ENCODE results near the gene ADRA1B. TPM values are rescaled to one million over a fixed set of nuclear protein-coding genes. Genes with fewer than 3 reads are reported as not detected.

Gene ADRA1B
- total RNA-seq, 2 experiments from 2014 or later, result not detected

DNA sequence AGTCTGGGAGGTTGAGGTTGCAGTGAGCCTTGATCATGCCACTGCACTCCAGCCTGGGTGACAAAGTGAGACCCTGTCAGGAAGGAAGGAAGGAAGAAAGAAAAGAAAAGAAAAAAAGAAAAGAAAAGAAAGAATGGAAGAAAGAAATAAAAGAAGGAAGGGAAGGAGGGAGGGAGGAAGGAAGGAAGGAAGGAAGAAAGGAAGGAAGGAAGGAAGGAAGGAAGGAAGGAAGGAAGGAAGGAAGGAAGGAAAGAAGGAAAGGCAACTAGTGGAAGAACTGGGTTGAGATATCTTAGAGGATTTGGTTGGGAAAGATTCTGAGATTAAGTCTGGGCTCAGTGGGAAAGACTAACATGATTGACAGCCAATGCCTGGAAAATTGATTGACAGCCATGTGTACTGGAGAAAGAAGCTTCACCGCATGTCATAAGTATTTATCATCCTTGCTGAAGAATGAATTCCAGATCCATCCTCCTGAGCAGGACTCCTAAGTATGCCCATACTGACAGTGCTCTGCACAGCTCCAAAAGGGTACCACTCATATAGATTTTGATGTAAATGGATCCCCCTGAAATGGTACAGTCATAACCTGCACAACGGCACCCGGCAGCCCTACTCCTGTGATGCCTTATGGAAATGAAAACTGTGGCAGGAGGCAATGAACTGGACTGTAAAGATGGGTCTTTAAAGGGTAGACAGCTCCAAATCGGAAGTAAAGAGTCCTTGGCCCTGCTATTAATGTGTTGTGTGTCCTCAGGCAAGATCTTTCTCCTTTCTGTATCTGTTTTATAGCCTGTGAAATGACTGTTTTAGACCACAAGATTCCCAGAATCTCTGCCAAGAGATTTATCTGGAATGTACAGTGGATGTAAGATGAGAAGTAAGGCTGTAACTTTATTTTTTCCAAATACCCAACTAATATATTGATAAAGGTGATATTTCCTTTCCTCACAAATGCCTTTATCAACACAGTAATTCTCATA is 16.9 kb upstream of the ADRA1B start:
- POLR2A ChIA-PET, result no interaction called here
- CTCF ChIA-PET, result no interaction called here

DNA sequence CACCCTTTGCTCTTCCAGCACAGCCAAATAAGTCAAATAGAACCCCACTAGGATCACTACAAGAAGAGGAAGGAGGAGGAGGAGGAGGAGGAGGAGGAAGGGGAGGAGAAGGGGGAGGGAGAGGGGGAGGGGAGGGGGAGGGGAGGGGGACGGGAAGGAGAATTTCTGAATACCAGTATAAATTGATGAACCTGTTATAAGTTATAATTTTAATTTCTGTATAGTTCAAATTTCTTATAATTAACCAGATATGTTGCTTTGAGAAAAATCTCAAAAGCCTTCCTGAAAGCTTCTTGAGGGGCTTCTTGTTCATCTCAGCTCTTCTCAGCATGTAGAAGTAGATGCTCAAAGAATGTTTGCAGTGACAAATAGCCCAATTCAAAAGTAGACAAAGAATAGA is 15.0 kb upstream of the ADRA1B start:
- ChIA-PET POLR2A (no interaction called here), CTCF (no interaction called here)

DNA sequence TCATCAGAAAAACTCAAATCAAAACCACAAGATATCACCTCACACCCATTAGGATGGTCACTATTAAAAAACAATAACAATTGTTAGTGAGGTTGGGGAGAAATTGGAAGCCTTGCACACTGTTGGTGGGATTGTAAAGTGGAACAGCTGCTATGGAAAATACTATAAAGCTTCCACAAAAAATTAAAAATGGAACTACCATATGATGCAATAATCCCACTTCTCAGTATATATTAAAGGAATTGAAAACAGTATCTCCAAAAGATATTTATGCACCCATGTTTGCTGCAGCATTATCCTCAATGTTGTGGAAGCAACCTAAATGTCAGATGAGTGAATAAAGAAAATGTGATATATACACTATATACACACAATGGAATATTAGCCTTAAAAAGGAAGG is 14.5 kb upstream of the ADRA1B start:
- ChIA-PET CTCF (no interaction called here), POLR2A (no interaction called here)

DNA sequence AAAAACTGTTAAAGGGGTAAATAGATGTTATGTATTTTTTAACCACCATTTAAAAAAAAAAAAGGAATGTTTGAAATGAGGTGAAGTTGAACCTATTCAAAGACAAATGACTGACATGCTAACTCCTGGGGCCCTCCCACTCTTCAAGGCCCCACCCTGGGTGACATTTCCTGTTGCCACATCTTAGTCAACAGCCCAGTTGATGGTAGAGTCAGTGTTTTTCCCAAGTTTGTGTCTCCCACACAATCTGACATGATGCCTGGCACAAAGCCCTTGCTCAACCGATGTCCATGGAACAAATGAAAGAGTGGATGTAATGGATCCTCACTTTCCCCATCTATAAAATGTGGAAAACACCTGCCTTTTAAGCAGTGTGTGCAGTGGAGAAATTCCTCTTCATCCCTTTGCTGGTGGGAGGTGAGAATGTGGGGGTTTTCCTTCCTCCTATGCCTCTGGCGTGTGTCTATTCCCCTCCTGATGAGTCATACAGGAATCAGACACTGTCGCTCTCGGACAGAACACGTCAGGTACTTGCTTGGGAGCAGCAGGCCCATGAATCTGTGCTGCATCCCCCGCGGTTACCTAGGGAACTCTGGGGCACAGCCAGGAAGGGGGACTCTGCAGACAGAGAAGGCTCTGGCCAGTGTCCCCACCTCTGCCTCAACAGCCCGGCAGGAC is 13.7 kb upstream of the ADRA1B start:
- ChIA-PET POLR2A (no interaction called here), CTCF (no interaction called here)

DNA sequence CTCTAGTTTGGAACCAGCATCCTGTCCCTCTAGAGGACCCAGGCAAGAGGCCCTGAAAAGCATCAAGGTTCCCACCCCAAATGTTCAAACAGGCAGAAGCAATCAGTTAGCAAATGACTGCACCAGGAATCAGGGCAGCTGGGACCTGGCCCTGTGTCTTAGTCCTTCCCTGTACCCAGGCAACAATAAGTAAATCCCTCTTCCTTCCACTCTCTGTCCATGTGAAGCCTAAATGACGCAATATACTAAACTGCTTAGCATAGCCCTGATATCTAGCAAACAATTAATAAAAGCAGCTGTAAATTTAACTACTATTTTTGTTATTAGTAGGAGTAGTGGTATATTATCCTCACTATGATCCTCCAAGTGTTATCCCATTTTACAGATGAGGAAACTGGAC is 13.2 kb upstream of the ADRA1B start:
- ChIA-PET POLR2A (no interaction called here), CTCF (no interaction called here)

DNA sequence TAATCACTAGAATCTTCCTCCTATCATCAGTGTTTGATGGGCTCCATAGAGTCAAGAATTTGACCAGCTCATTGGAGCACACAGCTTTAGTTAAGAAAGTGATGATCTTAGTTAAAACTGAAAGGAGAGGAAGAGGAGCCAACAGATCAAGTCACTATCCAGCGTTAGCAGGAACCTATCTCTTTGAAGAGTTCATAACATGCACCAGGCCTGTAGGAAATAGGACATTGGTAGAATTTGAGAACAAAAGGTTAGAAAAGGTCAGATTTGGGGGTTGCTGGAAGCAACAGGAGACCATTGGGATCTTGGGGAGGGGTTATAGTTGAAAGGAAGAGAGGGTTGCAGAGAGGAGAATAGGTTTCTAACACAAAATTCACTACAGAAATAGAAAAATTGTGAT is 11.4 kb upstream of the ADRA1B start:
- ChIA-PET POLR2A (no interaction called here), CTCF (no interaction called here)

DNA sequence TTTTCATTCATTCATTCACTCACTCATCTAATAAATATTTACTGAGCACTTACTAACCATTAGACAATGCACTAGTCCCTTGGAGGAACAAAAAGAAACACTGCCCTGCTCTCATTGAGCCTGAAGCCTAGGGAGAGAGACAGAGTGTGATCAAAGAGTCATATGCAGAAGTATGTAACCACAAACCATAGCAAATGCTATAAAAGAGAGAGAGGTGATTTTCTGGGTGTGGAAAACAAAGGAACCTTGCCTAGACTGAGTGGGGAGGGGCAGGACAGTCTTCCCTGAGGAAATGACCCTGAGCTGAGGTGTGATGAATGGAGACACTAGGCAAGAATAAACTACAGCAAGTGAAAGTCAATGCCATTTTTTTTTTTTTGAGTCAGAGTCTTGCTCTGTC is 10.8 kb upstream of the ADRA1B start:
- CTCF ChIA-PET, result no interaction called here
- POLR2A ChIA-PET, result no interaction called here

DNA sequence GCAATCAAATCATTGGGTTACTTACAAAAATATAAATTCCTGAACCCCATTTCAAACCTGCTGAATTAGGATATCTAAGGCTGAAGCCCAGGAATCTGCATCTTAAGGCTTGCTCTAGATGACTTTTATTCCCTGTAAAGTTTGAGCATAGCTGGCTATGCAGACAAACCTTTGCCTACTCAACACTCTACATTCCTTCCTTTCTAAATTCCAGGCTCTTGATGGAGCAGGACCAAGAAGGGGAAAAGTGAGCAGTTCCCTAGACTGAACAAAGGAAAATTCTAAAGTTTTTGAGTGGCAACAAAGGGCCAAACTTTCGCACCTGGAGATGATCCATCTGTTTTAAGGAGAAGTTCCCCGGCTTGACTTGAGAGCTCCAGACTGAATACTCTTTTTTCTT is 9.8 kb upstream of the ADRA1B start:
- ChIA-PET CTCF (no interaction called here), POLR2A (no interaction called here)

DNA sequence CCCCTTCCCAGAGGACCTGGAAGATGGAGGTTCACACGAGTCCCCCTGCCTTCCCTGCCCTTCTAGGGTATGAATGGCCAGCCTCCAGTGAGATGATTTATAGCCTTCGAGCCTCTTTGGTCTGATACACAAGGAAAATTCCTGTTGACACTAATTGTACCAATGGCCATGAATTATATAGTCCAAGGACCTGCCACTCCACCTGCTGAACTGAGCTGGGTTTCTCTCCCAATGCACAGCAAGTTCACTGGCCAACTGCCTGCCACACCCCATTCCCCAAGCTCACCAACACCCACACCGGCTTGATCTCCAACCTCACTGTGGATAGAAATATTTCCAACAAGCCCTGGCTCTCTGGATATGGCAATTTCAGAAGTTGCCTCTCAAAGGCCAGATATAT is 9.3 kb upstream of the ADRA1B start:
- ChIA-PET POLR2A (no interaction called here), CTCF (no interaction called here)

DNA sequence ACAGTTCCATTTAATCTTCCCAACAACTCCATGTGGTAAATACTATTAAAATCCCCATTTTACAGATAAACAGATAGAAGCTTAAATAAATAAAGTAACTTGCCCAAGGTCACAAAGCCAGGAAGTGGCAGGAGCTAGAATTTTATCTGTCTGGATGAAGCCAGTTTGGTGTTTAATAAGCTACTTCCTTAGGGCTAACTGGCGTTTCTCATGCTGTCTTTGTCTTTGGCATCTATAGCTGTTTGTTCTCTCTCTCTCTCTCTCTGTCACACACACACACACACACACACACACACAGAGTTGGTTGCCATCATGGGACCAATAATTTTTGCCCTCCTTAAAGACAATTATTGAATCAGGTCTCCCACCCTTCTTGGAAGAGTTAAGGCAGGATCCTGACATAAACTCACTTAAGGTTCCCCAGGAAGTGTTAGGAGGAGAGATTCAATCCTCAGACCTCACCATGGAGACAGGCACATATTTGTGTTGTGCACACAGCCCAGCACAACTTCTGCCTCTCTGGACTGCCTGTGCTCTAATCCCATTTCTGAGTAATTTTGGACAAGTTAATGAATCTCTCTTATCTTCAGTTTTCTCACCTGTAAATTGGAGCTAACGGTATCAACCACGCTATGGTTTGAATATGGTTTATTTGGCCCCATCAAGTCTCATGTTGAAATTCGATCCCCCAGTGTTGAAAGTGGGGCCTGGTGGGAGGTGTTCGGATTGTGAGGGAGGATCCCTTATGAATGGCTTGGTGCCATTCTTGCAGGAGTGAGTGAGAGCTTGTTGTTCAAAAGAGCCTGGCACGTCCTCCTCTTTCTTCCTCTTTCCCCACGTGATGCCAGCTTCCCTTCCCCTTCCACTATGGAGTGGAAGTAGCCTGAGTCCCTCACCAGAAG is 8.3 kb upstream of the ADRA1B start:
- ChIA-PET POLR2A (no interaction called here), CTCF (no interaction called here)

DNA sequence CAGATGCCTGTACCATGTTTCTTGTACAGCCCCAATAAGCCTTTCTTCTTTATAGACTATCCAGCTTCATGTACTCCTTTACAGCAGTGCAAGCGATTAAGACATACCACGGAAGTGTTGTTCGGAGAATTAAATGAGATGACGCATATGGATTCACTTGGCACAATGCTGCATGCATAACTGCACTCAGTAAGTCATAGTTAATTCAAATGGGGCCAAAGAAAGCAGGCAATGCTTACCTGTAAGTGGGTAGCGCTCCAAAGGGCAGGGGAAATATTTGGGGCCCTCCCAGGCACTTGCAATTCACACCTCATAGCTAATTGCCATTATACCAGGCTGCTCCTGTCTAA is 7.7 kb upstream of the ADRA1B start:
- POLR2A ChIA-PET, result no interaction called here
- CTCF ChIA-PET, result no interaction called here

DNA sequence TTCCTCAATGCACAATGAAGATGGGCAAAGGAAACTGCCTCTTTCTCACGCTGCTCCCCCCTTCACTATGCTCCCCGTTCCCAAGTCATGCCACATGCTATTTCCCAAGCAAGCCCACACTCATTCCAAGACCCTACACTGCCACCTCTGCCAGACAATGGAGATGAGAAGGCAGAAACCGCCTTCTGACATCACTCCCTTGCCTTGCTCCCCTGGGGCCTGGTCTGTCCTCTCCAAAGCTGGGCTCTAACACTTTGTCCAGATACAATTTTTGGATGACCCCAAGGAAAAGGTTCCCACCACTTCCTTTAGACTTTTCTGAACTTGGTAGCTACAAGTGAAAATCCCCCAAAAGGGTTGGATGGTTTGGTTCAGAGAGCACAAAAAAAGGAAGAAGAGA is 7.2 kb upstream of the ADRA1B start:
- CTCF ChIA-PET, result no interaction called here
- POLR2A ChIA-PET, result no interaction called here

DNA sequence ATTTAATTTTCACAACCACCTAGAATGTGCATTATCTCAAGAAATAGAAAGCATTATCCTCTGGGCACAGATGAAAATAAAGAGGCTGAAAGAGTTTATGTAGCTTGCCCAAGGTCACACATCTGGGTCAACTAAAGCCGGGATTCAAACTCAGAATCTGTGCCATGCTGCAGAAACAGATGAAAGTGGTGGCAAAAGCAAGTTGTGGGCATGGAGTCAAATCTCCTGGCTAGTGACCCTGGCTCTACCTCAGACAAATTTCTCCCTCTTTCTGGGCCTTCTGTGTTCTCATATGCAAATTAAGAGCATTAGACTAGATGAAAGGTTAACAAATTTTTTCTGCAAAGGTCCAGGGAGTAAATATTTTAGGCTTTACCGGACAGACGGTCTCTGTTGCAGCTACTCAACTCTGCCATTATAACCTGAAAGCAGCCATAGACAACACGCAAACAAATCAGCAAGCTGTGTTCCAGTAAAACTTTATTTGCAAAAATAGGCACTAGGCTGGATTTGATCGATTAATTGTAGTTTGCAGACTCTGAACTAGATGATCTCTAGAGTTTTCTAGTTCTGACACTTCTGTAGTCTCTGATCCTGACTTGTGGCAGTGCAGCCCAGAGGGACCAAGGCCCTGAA is 6.0 kb upstream of the ADRA1B start:
- CTCF ChIA-PET, result no interaction called here
- POLR2A ChIA-PET, result no interaction called here

DNA sequence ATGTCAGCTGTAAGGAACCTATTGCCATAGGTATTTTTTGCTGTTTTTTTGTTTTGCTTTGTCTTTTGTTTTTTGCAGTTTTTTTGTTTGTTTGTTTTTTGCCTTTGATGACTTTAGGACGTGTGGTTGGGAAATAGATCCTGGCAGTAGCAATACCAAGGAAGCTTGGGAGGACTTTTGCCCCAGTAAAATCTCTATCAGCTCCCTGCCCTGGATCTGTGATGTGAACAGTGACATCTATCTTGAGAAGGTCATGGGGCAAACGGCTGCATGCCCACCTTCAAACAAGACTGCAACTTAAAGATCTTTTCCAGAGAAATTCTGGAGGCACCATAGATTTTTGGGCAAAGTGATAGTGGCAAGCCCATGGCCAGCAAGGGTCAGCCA is 5.4 kb upstream of the ADRA1B start:
- ChIA-PET POLR2A (no interaction called here), CTCF (no interaction called here)

DNA sequence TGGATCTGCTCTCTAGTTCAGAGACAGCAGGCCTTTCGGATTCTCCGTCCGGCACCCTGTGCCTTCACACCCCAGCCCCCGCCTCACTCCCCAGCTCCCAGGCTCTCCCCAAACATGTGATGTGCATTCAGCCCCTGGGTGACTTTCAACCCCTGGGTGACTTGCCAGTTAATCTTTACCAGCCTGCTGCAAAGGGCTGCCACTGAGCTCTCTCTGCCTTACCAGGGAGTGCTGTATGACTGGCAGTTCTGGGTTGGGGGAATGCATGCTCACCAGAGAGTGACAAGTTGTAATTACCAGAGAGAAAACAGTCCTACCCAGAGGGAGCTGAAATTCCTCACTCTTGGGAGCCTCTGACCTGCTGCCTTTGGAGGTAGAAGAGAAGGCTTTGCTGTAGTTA is 4.9 kb upstream of the ADRA1B start:
- POLR2A ChIA-PET, result no interaction called here
- CTCF ChIA-PET, result no interaction called here

DNA sequence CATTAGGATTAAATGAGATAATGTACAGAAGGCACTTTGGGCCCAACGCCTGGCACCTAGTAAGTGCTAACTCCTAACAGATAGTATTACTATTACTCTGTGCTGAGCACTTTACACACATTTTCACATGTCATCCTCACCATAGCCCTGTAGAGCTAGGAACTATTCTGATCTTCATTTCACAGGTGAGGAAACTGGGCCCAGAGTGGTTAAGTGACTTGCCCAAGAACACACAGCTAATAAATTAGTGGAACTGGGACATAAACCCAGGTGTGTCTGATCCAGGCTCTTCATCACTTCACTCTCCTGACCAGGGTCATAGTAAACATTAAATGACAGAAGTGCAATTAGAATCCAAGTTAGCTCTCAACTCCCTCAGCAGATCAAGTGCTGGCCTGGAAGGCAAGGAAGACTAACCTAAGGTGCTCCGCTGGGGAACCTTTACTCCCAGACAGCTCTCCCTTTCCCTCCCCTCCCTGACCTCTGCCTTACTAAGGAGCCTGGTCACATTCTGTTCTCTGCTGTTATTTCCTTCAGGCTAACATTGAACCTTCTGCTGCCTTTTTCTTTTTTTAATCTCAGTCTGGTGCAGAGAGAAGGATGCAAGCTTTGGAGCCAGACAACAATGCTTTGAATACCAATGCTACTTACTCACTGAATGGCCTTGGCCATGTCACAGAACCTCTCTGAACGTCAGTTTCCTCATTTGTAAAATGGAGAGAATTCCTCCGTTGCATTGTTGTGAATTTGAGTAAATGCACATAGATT is 4.1 kb upstream of the ADRA1B start:
- ChIA-PET CTCF (no interaction called here), POLR2A (no interaction called here)

DNA sequence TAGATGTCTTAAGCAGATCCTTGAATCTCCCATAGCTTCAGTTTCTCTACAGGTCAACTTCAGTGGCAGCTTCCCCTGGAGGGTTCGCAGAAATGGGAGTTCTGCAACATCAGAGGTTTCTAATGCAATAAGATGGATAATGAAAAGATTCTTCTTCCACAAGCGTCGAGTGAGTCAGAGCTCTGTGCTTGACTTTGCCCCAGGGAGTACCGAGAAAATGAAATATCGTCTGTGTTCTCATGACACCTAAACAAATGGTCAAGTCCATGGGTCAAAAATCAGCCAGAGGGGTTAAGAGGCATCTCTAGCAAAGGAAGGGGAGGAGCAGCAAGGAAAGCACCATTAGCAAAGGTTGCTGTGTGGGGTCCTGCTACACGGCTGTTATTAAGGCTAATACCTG is 3.2 kb upstream of the ADRA1B start:
- POLR2A ChIA-PET, result no interaction called here
- CTCF ChIA-PET, result no interaction called here

DNA sequence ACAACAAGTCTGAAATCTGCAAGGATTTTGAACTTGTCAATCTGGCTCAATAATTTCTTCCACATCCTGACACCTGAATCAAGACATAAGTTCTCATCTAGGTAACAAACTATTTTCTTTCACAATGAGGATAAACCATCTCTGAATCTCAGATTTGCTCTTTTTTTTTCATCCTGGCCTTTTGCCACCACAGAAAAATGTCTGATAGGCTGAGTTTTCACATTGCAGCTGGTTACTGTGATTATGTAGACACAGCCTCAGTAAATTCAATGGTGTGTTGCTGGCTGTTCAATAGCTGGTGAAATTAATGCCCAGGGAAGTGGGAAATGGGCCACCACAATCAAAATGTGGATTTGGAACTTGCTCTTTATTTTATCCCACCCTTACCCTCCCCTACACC is 2.8 kb upstream of the ADRA1B start:
- ChIA-PET POLR2A (no interaction called here), CTCF (no interaction called here)

DNA sequence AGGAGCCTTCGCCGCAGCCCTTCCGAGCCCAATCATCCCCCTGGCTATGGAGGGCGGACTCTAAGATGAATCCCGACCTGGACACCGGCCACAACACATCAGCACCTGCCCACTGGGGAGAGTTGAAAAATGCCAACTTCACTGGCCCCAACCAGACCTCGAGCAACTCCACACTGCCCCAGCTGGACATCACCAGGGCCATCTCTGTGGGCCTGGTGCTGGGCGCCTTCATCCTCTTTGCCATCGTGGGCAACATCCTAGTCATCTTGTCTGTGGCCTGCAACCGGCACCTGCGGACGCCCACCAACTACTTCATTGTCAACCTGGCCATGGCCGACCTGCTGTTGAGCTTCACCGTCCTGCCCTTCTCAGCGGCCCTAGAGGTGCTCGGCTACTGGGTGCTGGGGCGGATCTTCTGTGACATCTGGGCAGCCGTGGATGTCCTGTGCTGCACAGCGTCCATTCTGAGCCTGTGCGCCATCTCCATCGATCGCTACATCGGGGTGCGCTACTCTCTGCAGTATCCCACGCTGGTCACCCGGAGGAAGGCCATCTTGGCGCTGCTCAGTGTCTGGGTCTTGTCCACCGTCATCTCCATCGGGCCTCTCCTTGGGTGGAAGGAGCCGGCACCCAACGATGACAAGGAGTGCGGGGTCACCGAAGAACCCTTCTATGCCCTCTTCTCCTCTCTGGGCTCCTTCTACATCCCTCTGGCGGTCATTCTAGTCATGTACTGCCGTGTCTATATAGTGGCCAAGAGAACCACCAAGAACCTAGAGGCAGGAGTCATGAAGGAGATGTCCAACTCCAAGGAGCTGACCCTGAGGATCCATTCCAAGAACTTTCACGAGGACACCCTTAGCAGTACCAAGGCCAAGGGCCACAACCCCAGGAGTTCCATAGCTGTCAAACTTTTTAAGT is 819 bp downstream of the ADRA1B start:
- CTCF ChIA-PET, result interaction anchor here (0.9 kb wide), 1 partner anchor 465 kb away, joined by 3 read pairs; no protein-coding TSS in a partner anchor

More for the DNA sequence above, 819 bp downstream of the ADRA1B start:
- POLR2A ChIA-PET, result no interaction called here
